NCI-H1694 treated with DMSO at 0.1 percent for 48 hours (cell line): ENCODE measurements around the gene CHSY1.
A peak's percentile ranks its signal among the peaks of the same experiment; 100 is the strongest.
"Not testable (repeated sequence)": the region's sequence is repeated elsewhere in the genome, so short reads cannot be mapped to it uniquely, and the experiment has no call there.

Experiments used
- DNase-seq: peaks from one replicate; lab custom pipeline; 2025; lab: John Stamatoyannopoulos, UW

Gene CHSY1

GRCh38 chr15:101244036-101244781 lies 7.6 kb downstream of the CHSY1 start:
- DNase-seq, result no peak

- no peak for DNase-seq
Observed at GRCh38 chr15:101243420-101243819, 8.4 kb downstream of the CHSY1 start.

DNA sequence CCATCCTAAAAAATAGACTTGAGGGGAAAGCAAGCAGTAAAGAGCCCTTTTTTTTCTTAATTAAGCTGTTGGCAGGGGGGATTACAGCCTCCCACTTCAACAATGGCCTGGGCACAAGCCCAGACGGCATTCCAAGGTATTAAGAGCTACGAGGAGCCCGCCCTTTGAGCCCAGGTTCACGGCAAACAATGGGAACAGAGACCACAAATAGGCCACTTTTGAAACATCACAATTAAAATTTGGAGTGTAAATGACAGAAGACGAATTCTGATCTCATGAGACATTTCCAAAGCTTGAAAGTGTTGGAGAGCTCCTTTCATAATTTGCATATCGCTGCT lies 8.9 kb downstream of the CHSY1 start:
- DNase-seq, result no peak

GRCh38 chr15:101242160-101242998 lies 9.5 kb downstream of the CHSY1 start:
- DNase-seq, result peak; percentile 4

DNA sequence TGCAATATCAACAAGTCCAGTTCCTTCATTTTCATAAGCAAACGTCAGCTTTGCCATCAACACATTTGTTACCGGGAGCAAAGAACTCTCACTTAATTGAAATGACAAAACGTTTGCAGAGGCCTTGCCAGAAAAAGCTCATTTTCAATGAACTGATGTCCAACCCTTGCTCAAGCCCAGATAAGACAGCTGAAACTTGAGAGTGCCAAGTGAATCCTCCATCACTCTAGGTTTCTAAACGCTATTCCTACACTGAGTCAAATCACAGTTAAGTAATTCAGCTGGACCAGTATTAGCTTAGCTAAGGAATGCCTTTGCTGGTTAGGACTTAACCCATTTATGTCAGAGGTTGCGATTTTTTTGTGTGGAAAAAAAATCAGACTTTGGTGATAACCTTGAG lies 11.5 kb downstream of the CHSY1 start:
- DNase-seq, result no peak

DNA sequence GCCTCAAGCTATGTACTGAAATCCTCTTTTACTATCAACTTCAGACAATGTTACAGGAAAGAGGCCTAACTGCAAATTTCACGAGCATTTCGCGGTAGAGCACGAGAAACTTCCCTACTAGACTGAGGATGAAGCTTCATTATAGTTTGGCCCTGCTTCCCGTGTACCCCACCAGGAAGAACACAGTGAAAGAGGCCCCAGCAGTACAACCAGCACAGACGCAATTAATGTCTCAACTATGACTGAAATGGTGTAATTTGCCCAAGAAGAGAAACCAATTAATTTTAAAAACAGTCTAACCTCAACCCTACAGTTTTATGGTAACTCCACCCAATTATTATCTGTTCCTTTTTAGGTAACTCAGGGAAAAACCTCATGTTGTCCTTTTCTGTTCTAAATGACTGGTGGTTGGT lies 12.1 kb downstream of the CHSY1 start:
- no peak for DNase-seq

DNA sequence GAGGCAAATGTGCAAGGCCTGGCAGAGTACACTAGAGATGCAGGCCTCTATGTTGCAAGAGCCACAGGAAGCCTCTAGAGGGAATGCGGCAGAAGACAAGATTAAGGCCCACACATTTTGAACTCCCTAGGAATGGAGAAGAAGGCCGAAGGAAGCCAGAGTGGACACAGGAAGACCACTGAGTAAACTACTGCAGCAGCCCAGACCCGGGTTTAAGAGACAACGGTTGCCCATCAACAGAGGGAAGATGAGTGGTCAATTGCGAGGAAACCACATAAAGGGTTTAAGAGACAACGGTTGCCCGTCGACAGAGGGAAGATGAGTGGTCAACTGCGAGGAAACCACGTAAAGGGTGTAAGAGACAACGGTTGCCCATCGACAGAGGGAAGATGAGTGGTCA lies 14.6 kb downstream of the CHSY1 start:
- no peak for DNase-seq

GRCh38 chr15:101233651-101234280 lies 18.1 kb downstream of the CHSY1 start:
- no peak for DNase-seq

- no peak for DNase-seq
Observed at GRCh38 chr15:101232677-101233076, 19.2 kb downstream of the CHSY1 start.

DNA sequence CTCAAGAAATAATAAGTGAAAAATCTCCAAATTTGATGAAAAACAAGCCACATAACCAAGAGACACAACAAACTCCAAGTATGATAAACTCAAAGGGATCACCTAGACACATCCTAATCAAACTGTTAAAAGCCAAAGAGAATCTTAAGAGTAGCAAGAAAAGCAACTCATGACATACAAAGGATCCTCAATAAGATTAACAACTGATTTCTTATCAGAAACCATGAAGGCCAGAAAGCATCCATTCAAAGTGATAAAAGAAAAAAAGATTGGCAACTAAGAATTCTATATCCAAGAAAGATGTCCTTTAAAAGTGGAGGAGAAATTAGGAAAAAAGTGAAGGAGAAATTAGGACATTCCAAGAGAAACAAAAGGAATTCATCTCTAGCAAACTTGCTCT lies 23.5 kb downstream of the CHSY1 start:
- no peak for DNase-seq

GRCh38 chr15:101225658-101226057 lies 26.2 kb downstream of the CHSY1 start:
- DNase-seq, result no peak

DNA sequence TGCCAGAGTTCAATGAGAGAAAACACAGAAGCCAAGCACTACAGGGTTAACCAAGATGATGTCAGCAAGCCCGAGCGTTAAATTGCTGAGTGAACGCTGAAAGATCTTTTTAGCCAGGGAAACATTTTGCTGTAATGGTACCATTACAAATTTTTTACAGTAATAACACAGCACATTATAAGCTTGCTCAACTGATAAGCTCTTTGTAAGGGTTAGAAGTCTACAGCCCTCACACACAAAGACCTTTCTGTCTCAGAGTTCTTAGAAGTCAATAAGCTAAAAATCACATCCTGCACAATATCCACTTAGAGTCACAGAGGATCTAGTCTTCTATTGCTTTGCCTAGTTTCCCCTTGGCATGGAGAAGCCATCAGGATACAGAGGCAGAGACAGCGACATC lies 29.9 kb downstream of the CHSY1 start:
- DNase-seq, result no peak

GRCh38 chr15:101220060-101220459 lies 31.8 kb downstream of the CHSY1 start:
- no peak for DNase-seq

GRCh38 chr15:101219441-101219840 lies 32.4 kb downstream of the CHSY1 start:
- no peak for DNase-seq

- DNase-seq, result no peak
Observed at GRCh38 chr15:101217446-101217845, 34.4 kb downstream of the CHSY1 start.

GRCh38 chr15:101216100-101216499 lies 35.7 kb downstream of the CHSY1 start:
- DNase-seq, result no peak

DNA sequence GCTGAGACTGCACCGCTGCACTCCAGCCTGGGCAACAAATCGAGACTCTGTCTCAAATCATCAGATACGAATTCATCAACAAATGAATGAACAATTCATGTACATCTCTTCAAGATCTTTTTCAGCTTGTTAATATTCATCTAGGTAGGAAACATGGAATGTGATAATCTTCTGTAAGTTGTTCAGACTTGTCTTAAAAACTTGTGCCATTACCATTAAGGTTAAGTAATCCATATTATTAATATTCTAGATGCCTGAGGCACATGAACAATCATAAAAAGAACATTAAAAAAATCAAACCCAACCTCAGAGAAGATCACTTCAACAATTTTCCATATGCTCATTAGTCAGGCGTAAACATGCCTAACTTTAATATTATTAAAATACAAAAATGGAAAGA lies 36.2 kb downstream of the CHSY1 start:
- DNase-seq, result no peak

DNA sequence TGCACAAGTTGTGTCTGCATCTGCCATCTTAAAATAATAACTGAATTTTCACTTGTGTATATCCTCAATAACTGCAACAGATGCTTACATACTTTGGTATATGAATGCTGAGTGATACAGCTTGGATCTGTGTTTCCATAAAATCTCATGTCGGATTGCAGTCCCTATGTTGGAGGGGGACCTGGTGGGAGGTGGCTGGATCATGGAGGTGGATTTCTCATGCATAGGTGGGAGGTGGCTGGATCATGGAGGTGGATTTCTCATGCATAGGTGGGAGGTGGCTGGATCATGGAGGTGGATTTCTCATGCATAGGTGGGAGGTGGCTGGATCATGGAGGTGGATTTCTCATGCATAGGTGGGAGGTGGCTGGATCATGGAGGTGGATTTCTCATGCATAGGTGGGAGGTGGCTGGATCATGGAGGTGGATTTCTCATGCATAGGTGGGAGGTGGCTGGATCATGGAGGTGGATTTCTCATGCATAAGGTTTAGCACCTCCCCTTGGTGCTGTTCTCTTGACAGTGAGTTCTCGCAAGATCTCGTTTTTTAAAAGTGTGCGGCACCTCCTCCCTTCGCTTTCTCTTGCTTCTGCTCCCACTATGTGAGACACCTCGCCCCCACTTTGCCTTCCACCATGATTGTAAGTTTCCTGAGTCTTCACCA lies 37.3 kb downstream of the CHSY1 start:
- not testable (repeated sequence) for DNase-seq

- no peak for DNase-seq
Observed at GRCh38 chr15:101213570-101213969, 38.3 kb downstream of the CHSY1 start.

- DNase-seq, result no peak
Observed at GRCh38 chr15:101213147-101213546, 38.7 kb downstream of the CHSY1 start.

GRCh38 chr15:101211897-101212296 lies 40.0 kb downstream of the CHSY1 start:
- DNase-seq, result no peak

- no peak for DNase-seq
Observed at GRCh38 chr15:101210466-101210865, 41.4 kb downstream of the CHSY1 start.

- no peak for DNase-seq
Observed at GRCh38 chr15:101210058-101210457, 41.8 kb downstream of the CHSY1 start.
